ENCODE data around the gene EDC3. TPM values are rescaled to one million over a fixed set of nuclear protein-coding genes. Genes with fewer than 3 reads are reported as not detected.

EDC3 gene
- polyA plus RNA-seq, 1 of the 3 experiments (the other 2 are of a cell fraction), result 34.9 TPM

- no peaks in the 10 kb centered on the region for H3K36me3 ChIP-seq (replicated peaks in 1 of 2; ENCODE audit: control insufficient read depth in 1 of 2, insufficient read depth in 2 of 2, low read length in 1 of 2)
- H3K27me3 ChIP-seq (ENCODE audit: insufficient read depth), result no peaks in the 10 kb centered on the region
- CTCF ChIA-PET, result interaction anchor here (0.9 to 3.1 kb wide), 5 partner anchors 21 to 292 kb away, joined by 3 to 11 read pairs (median 6); no protein-coding TSS in a partner anchor
- peak overlapping the region in 1 of 2 experiments; percentile 84; a peak in 2 of 4 replicates for H3K27ac ChIP-seq (ENCODE audit: low read depth in 2 of 2, low read length in 1 of 2)
- H3K4me3 ChIP-seq (ENCODE audit: low read depth in 2 of 2, low read length in 1 of 2), result no peak overlapping the region
- peak; percentile 85 for DNase-seq
- peaks cover 7% of the 10 kb centered on the region; the same call in 1 of the 2 replicates for H3K79me2 ChIP-seq (ENCODE audit: insufficient read depth)
- no peaks in the 10 kb centered on the region for H3K9me3 ChIP-seq
- H3K9me2 ChIP-seq, result no peaks in the 10 kb centered on the region
- no peak for TF ChIP-seq SMC3 (IDR thresholded peaks at IDR 0.05; ENCODE audit: low read depth, low read length)
- TF ChIP-seq, protein P1, sequence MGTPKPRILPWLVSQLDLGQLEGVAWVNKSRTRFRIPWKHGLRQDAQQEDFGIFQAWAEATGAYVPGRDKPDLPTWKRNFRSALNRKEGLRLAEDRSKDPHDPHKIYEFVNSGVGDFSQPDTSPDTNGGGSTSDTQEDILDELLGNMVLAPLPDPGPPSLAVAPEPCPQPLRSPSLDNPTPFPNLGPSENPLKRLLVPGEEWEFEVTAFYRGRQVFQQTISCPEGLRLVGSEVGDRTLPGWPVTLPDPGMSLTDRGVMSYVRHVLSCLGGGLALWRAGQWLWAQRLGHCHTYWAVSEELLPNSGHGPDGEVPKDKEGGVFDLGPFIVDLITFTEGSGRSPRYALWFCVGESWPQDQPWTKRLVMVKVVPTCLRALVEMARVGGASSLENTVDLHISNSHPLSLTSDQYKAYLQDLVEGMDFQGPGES (IDR thresholded peaks at IDR 0.05; ENCODE audit: low read depth, low read length), result no peak
- TF ChIP-seq NRF1 (IDR thresholded peaks at IDR 0.05; ENCODE audit: low read depth, low read length), result no peak
- TF ChIP-seq RCOR1 (IDR thresholded peaks at IDR 0.05; ENCODE audit: low read length), result peak; percentile 52
- peak; percentile 83 for TF ChIP-seq GATA2 (CRISPR knock-in tag; IDR thresholded peaks at IDR 0.05)
- no peak for TF ChIP-seq TCF12 (IDR thresholded peaks at IDR 0.05)
- no peak; the same call in 1 of the 2 replicates for TF ChIP-seq FOXJ3 (CRISPR knock-in tag; IDR thresholded peaks at IDR 0.05)
- TF ChIP-seq JUND (IDR thresholded peaks at IDR 0.05), result no peak
- no peak for TF ChIP-seq EZH2phosphoT487 (IDR thresholded peaks at IDR 0.05; ENCODE audit: borderline replicate concordance, low read depth)
- TF ChIP-seq RAD21 (IDR thresholded peaks at IDR 0.05; ENCODE audit: low read length), result 0 out of 2 replicates have a peak, but pooled peaks have one; percentile 5
- no peak for TF ChIP-seq NFIC (IDR thresholded peaks at IDR 0.05; ENCODE audit: borderline replicate concordance)
- TF ChIP-seq MXI1 (IDR thresholded peaks at IDR 0.05; ENCODE audit: low read depth, low read length), result peak; percentile 85; the same call in 1 of the 2 replicates
- TF ChIP-seq CHD2 (IDR thresholded peaks at IDR 0.05; ENCODE audit: low read length, partially characterized antibody), result peak; percentile 35
- peak in 1 of 2 experiments; percentile 72; a peak in 2 of 4 replicates for TF ChIP-seq EP300 (IDR thresholded peaks at IDR 0.05; ENCODE audit: borderline replicate concordance in 1 of 2, low read depth in 1 of 2, low read length in 1 of 2)
- no peak for TF ChIP-seq TAF1 (IDR thresholded peaks at IDR 0.05; ENCODE audit: borderline replicate concordance, low read depth, low read length)
- no peak for TF ChIP-seq USF1 (IDR thresholded peaks at IDR 0.05; ENCODE audit: borderline replicate concordance, low read depth)
- H4K20me1 ChIP-seq (ENCODE audit: insufficient read depth), result no peaks in the 10 kb centered on the region
- H3K4me2 ChIP-seq, result no peak overlapping the region
- H2AFZ ChIP-seq (ENCODE audit: low read depth), result no peak overlapping the region
- WGBS (ENCODE audit: low lambda C conversion rate), result 100% methylated on average over 1 of the region's 7 CpGs
- H3K9ac ChIP-seq, result no peak overlapping the region
- peaks cover 0 to 33% of the 10 kb centered on the region in 2 experiments; a peak in 2 of 4 replicates for H3K4me1 ChIP-seq (ENCODE audit: control insufficient read depth in 1 of 2, insufficient read depth in 2 of 2, low read depth in 1 of 2, low read length in 1 of 2)
- POLR2A ChIA-PET, result interaction anchor here (0.8 to 2.5 kb wide), 7 partner anchors 12 to 121 kb away, joined by 3 to 25 read pairs (median 4); partner anchors contain the start of gene ARID3B
- H3F3A ChIP-seq (replicated peaks; ENCODE audit: insufficient read depth), result peaks cover 11% of the 10 kb centered on the region
These were observed 85.4 kb downstream of the EDC3 start for GRCh38 chr15:74610302-74610951.
